ENCODE data around the gene UNC119.
"Not testable (repeated sequence)": the region's sequence is repeated elsewhere in the genome, so short reads cannot be mapped to it uniquely, and the experiment has no call there.

UNC119 gene

DNA sequence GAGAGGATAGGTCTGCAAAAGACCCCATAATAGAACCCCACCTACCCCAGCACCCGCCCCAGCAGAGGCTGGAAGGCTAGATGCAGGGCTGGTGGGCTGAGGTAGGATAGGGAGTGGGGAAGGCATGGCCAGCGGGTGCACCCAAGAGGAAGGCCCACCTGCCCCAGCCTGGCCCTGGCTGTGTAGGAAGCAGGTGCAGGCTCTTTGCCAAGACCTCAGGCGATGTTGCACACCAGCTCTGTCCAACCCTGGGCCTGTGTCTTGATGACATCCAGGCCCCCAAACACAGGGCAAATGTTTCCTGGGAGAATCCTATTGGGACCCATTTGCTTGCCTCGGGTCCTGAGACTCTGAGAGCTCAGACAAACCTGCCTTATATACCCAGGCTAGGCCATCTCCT is 12.2 kb downstream of the UNC119 start:
- no peak for DNase-seq

DNA sequence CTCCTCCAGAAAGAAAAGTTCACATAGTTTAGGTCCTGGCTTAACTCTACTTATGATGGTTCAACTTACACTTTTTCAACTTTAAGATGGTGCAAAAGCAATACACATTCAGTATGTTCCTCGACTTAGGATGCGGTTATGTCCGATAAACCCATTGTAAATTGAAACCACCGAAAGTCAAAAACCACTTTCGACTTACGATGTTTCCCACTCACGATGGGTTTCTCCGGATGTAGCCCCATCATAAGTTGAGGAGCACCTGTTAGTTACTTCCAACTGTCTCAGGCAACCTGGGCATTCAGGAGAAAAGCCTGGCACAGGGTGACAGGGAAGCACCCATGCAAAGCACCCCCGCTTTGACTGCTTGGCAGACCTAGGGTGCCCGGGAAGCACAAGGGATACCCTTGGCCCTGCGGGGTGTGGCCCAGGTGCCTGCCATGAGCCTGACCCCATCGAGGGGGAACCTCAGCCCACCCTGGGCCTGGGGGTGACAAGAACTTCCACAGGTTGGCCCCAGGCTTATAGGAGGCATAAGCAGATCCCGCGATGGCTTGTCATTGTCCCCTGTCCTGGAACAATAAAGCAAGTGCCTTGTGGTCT is 14.0 kb downstream of the UNC119 start:
- DNase-seq, result no peak

DNA sequence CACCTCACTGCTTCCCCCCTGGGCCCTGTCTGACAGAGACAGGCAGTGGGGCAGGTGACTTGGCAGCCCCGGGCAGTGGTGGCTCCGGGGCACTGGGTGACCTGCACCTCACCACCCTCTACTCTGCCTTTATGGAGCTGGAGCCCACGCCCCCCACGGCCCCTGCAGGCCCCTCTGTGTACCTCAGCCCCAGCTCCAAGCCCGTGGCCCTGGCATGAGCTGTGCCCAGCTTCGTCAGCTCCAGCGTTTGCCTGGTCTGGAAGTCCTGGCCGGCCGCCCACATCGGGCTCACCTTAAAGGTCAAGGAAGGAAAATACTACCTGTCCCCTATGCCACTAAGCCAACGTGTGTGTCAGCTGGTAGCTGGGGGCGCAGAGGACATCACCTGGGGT is 15.2 kb downstream of the UNC119 start:
- no peak for DNase-seq

DNA sequence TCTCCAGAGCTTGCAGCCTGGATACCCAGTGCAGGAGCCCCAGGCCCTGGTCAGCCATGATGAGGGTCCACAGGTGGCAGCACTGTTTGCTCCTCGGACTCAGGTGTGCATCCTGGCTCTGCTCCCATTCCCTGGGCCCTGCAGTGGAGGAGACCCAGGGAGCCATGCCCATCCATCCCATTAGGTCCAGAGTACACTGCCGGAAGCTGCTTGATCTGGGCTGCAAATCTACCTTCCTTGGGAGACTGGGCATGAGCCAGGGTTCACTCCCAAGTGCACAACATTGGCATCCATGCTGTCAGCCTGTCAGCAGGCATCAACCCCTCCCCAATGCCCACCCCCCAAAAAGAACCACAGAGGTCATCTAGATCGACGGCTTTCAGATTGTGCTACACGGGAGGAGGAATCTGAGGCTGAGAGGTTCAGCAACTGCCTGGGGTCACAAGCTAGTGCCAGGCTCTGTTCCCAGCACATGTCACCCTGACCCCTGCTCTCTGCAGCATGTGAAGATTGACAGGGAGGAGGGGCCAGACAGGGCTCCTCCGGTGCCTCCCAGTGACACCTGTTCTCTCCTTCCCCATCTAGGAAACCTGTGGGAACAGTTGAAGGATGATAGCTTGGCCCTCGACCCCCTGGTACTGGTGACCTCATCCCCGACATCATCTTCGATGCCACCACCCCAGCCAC is 15.7 kb downstream of the UNC119 start:
- no peak for DNase-seq

DNA sequence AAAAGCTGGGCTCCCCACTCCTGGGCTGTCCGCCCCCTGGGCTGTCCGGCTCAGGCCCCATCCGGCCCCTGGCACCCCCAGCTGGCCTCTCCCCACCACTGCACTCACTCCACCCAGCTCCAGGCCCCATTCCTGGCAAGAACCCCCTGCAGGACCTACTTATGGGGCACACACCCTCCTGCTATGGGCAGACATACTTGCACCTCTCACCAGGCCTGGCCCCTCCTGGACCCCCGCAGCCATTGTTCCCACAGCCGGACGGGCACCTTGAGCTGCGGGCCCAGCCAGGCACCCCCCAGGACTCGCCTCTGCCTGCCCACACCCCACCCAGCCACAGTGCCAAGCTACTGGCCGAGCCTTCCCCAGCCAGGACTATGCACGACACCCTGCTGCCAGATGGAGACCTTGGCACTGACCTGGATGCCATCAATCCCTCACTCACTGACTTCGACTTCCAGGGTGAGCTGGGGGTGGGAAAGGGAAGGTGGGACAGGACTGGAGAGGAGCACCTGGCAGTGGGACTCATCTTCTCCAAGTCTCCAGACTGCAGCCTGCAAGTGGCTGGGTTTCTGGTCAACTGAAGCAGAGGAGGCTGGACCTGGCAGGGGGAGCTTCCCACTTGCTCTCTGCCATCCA is 17.6 kb downstream of the UNC119 start:
- DNase-seq, result no peak

DNA sequence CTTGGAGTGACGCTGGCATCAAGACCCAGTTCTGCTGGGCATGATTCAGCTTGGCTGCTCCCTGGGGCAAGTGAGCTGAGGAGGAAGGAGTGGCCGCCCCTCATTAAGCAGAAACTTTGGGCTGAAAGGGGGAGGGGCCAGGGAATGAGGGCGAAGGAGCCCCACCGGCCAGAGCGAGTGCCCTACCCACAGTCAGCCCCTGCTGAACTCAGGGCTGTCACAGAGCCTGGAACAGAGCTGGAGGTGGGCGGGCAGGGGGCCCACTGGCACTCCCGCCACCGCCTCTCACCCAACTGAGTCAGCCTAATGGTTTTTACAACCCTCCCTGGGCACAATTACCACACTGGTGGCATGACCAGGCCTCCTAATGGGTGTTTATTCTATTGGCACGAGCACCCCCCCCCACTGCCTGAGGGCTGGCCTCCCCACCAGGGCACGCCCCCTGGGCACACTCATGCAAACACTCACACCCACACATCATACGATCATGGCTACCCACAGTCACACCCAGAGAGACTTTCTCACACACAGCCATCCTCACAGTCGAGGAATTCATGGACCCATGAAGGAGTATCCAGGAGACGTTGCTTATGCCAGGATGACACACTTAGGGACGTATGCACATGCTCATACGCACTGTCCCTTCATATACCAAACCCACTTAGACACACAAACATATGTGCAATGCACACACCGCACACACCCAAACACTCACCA is 19.2 kb downstream of the UNC119 start:
- no peak for DNase-seq

DNA sequence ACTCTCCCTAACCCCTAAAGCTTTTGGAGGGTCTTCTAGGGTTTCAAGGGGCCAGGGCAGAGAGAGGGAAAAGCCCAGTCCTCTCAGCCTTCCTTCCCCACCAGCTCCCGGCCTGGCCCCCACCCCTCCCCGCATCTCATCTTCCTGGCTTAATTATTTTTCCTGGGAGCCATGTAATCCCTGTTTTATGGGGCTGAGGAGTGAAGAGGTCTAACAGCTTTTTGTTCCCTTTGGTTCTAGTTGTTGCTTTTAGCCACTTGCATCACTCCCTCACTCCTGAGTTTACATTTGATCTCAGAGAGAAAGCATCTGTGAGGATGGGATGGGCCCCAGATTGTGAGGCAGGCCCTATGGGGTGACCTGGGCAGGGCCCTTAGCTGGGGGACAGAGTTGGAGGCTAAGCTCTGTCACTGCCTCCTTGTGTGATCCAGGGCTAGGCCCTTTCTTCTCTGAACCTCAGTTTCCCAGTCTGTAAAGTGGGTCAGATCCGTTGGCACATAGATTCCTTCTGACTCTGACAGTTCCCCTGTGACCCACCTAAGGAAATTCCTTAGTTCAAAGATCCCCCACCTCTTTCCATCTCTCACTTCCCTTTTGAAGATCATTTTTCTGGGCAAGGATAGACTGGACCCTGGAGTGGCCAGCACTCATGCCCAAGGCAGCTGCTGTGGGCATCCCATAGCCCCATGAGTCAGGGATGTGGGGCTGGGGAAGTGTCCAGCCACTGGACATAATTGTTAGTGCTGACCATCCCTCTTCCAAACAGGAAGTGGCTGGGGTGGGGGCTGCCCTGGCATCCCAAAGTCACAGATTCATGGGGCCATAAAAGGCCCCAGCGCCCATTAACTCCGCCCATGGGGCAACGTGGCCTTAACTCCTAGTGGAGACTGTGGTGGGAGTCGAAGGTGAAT is 20.1 kb downstream of the UNC119 start:
- no peak for DNase-seq

DNA sequence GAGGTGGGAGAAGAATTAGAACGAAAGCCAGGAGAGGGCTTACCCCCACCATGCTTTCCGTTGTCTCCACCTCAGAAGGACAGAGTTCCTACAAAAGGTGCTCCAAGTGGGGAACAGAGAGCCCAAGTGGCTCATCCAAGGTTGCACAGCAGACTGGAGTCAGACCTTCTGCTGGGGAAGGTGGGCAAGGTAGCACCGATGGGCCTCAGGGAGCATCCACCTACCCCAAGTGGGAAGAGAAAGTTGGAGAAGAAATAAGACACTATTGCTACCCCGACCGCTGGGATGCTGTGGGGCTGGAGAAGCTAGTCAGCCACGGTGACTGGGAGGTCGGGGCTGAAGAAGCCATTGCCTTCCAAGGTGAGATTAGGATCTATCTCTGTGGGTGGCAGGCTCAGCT is 21.5 kb downstream of the UNC119 start:
- DNase-seq, result no peak

DNA sequence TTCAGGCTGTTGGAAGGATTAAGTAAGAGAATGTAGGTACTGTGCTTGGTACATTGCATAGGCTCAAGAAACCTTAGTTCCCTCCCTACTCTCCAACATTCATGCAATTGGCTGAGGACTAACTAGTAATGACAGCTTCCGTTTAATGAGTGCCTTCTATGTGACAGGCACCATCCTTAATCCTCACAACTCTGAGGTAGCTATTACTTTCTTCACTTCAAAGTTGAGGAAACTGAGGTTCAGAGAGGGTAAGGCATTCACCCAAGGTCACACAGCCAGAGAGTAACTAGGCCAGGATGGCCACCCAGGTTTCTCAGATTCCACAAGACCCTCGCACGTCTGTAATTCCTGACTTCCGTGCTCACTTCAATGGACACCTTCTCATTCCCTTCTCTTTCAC is 22.2 kb downstream of the UNC119 start:
- DNase-seq, result no peak

DNA sequence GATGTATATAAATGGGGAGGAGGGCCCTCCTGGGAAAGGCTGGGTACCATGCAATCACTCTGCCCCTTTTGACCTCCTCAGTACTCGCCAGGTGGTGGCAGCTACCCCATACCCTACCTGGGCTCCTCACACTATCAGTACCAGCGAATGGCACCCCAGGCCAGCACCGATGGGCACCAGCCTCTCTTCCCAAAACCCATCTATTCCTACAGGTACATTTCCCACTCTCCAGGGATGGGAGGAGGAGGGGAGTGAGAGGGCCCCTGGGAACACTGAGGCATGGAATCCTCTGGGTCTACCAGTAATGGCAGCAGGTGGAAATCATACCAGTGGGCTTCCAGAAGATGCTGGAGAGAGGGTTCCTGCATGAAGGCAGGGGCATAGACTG is 23.4 kb downstream of the UNC119 start:
- DNase-seq, result no peak

DNA sequence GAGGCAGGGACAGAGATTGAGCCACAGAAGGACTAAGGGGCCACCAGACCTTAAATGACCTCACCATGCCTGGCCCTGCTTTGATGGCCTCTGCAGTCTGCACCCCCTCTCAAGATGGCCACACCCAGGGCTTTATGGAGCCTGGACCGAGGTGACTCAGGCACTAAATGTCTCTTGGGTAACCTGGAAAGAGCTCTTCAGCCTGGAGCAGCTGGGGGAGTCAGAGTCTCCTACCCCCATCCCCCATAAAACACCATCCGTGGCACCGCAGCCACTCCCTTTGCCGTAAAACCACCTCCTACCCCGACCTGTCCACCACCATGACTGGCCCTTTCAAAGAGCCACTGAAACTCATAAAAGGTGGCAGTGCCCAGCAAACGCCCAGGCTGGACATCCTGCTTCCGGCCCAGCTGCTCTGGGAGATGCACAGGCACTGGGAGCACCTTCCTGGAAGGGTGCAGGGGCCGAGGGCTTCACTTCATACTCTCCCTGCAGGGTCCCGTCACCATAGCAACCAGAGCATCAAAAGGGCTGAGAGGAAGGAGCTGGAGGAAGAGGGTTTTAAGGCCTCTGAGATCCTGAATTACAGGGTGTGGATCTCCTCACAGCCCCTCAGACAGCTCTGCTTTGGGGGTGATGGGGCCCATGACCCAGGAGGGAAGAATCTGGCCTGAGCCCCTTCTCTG is 24.0 kb downstream of the UNC119 start:
- DNase-seq, result no peak

DNA sequence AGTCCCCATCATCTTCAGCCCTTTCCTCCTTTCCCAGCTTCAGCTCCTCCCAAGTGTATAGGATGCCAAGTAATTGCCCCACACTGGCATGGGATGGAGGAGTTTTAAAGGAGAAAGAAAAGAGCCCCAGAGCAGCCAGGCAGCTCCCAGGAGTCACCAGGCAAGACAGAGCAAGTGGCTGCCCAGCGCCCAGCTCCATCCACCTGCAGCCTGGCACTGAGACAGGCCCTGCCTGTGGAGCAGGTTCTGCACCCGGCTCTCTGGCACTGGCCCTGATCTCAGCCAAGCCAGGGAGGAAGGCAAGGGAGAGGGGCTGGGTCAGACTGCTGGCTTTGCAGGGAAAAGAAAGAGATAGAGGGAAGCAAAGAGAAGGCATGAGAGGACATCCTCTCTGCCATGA is 24.6 kb downstream of the UNC119 start:
- DNase-seq, result no peak

DNA sequence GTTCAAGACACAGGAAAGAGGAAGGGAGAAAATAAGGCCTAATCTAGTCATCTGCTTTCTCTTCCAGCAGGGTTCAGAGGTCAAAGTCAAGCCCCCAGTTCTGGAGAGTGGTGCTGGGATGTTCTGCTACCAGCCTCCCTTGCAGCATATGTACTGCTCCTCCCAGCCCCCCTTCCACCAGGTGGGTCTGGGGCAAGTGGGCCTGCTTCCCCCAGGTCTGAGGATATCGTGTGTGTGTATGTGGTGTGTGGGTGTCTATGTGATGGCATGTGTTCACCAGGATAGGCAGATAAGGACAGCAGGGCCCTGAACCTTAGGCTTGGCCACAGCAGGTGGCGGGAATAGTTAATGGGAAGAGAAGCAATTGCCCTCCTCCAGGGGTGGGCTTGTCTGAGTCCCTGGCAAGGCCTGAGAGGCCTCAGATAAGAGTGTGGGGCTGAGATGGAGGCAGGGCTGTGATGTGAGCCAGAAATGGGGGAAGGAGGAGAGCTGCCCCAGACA is 25.2 kb downstream of the UNC119 start:
- peak; percentile 87 for DNase-seq

DNA sequence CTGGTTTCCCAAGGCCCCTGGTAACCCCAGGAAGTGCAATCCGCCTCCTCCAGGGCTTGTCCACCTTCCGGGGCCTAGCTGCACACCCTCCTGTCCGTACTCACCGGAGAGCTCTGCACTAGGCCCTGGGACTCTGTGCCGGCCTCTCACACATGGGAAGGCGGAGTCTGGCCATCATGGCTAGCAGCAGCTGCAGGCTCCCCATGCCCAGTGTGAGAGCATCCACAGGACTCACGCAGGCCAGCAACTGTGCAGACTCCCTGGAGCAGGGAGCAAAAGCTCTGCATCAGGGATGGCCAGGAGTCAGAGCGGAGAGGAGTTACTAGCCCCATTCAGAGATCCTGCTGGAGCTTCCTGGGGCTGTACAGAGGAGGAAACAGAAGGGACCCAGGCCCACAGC is 26.0 kb downstream of the UNC119 start:
- no peak for DNase-seq

DNA sequence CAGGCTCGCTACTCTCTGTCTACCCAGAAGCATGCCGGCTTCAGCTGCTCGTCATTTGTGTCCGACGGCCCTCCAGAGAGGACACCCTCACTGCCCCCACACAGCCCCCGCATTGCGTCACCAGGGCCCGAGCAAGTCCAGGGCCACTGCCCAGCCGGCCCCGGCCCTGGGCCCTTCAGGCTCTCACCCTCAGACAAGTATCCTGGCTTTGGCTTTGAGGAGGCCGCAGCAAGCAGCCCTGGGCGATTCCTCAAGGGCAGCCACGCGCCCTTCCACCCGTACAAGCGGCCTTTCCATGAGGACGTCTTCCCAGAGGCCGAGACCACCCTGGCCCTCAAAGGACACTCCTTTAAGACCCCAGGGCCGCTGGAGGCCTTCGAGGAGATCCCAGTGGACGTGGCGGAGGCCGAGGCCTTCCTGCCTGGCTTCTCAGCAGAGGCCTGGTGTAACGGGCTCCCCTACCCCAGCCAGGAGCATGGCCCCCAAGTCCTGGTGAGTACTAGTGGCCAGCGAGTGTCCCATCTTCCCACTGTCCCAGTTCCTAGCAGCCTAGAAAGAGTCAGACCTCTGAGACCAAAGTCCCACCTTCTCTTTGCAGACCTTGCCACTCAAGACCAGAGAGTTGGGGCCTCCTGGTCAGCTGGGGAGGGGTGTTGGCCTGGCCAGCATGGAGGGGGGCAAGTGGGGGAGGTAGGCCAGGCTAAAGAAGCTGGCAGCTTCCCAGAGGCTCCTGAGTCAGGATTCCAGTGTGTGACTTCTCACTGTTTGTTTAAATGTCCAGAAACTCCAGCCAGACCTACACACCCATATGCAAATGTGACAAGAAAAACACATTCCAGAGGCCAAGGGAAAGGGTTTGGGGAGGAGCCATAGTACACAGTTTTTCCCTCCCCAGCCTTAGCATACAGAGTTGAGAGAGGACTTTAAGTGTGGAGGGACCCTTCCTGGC is 27.7 kb downstream of the UNC119 start:
- DNase-seq, result no peak

DNA sequence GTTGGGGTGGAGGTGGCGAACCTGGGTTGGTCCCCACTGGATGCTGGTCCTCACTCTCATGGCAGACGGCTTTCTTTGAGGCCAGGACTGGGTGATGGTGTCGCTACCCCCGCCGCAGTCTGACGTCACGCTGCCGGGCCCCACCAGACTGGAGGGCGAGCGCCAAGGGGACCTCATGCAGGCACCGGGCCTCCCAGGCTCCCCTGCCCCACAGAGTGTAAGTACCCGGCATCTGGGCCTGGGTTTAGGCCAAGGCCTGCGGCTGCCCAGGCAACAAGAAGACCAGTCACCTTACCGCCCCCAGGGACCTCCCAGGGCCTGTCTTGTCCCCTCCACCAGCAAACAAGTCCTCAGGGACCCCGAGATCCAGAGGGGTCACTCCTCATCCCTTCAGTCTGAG is 28.5 kb downstream of the UNC119 start:
- DNase-seq, result no peak

DNA sequence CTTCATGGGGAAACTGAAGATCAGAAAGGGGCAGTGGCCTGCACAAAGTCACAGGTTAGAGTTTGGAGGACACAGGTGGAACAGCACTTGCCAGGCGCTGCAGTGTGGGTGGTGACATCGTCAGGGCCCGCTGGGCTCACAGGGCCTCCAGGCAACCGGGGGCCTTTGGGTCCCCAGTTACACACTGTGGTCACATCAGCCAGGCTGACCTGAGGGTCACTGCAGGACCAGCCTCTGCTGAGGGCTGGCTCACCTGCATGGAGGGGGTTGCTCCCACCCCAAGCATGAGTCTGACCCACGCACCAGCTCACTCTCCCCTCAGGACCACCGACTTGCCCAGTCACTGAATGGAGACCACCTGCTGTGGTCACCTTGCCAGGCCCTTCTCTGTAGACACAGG is 29.2 kb downstream of the UNC119 start:
- no peak for DNase-seq

DNA sequence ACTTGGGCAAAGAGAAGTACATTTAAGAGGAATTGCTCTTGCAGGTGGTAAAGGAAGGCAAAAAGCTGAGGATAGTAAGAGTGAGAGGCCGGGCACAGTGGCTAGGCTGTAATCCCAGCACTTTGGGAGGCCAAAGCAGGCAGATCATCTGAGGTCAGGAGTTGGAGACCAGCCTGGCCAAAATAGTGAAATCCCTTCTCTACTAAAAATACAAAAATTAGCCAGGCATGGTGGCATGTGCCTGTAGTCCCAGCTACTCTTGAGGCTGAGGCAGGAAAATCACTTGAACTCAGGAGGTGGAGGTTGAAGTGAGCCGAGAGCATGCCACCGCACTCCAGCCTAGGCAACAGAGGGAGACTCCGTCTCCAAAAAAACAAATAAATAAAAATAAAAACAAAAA is 30.1 kb downstream of the UNC119 start:
- DNase-seq, result not testable (repeated sequence)

DNA sequence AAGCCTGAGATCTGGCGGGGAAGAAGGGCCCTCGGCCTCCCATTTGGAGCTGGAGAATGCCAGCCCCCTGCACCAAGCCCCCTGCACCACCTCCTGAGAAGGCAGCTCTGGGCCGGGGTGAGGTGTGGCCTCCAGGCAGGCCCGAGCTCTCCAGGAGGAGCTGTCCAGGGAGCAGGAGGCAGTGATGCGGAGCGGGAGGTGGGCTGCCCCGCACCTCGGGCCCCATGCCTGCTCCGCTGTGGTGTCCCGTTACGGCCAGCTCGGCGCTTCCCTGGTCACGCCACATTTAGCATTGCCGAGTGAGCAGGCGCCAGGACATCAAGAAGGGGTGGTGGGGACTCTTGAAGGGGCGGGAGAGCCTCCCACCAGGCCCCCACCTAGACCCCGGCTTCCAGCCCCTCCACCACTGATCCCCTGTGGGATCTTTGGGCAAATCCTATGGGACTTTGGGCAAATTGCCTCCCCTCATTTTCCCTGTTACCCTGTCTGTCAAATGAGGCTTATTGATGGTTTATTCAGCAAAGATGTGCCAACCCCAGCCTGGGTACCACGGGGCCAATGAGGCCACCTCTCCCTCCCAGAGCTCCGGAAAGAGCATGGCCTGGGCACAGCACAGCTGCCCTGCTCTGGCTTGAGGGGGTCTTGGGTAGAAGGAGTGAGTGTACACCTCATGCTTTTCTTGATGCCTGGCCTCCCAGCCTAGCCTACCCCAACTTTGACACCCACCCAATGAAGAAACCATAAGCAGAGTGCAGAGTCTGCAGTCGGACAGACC is 30.9 kb downstream of the UNC119 start:
- DNase-seq, result no peak

DNA sequence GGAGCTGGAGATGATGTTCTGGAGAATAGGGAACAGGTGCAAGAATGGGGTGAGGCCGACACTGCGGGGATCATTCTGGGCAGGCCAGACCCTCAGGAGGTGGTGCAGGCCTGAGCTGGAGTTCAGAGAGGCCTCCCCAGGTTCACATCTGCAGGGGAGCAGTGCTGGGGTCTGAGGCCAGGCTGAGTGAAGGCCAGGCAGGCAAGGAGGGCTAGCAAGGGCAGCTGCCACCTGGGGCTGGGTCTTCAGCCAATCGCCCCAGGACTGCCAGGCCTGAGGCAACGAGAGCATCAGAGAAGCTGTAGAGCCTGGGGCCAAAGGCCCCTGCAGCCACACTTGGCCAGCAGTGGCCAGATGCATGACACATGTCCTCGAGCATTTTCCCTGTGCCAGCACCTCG is 31.7 kb downstream of the UNC119 start:
- DNase-seq, result no peak

All from hematopoietic multipotent progenitor cell treated with erythropoietin and hydrocortisone succinate and interleukin-3 and kit ligand, for 8 days (in vitro differentiated cells).